H54 (cell line): Measurements from ENCODE around the gene FAM151A.
A peak's percentile ranks its signal among the peaks of the same experiment; 100 is the strongest.

Source experiments
- DNase-seq: peaks from one replicate; pipeline ENCODE4 v3.0.0; 2011; ENCODE audit warnings: low spot score, mixed read lengths; ENCODE audit not compliant: insufficient read length
- FAIRE-seq: peaks from 3 replicates; lab custom pipeline; 2011; peaks lifted over from hg19 to GRCh38; lab: Jason Lieb, UNC
- POLR2A ChIP-seq: IDR thresholded peaks from 2 replicates; pipeline ENCODE4 v1.6.1; 2011; ENCODE audit warnings: low read depth, mild to moderate bottlenecking, low read length

The FAM151A gene

GRCh38 chr1:54584575-54584974, 38.8 kb downstream of the FAM151A start:
- DNase-seq (no peak), FAIRE-seq (no peak)
- TF ChIP-seq POLR2A: no peak

GRCh38 chr1:54583871-54584270, 39.5 kb downstream of the FAM151A start:
- DNase-seq (no peak), FAIRE-seq (no peak)
- TF ChIP-seq POLR2A: no peak

- TF ChIP-seq POLR2A: no peak
- no peak for DNase-seq
- FAIRE-seq: no peak
These were observed 40.0 kb downstream of the FAM151A start for GRCh38 chr1:54583307-54583686.

- no peak for FAIRE-seq
- DNase-seq: no peak
- no peak for TF ChIP-seq POLR2A
These were observed 40.6 kb downstream of the FAM151A start for GRCh38 chr1:54582566-54583306.

- DNase-seq (peak; percentile 98), FAIRE-seq (peak; percentile 85)
- no peak for TF ChIP-seq POLR2A
These were observed 41.7 kb downstream of the FAM151A start for GRCh38 chr1:54581621-54582035.

GRCh38 chr1:54580856-54581550, 42.3 kb downstream of the FAM151A start:
- DNase-seq (no peak), FAIRE-seq (no peak)
- TF ChIP-seq POLR2A: no peak

GRCh38 chr1:54579337-54579781, 44.0 kb downstream of the FAM151A start:
- FAIRE-seq: no peak

GRCh38 chr1:54577612-54578011, 45.7 kb downstream of the FAM151A start:
- FAIRE-seq (no peak), DNase-seq (no peak)
- TF ChIP-seq POLR2A: no peak

More at GRCh38 chr1:54579337-54579781, 44.0 kb downstream of the FAM151A start:
- DNase-seq: no peak
- no peak for TF ChIP-seq POLR2A

- FAIRE-seq: no peak
- no peak for DNase-seq
- no peak for TF ChIP-seq POLR2A
These were observed 47.6 kb downstream of the FAM151A start for GRCh38 chr1:54575605-54576290.

- FAIRE-seq (no peak), DNase-seq (no peak)
- TF ChIP-seq POLR2A: no peak
These were observed 48.2 kb downstream of the FAM151A start for GRCh38 chr1:54575161-54575560.

- FAIRE-seq: no peak
- no peak for DNase-seq
These were observed 49.1 kb downstream of the FAM151A start for GRCh38 chr1:54574158-54574778.

GRCh38 chr1:54572542-54572850, 50.8 kb downstream of the FAM151A start:
- FAIRE-seq (no peak), DNase-seq (no peak)
- TF ChIP-seq POLR2A: no peak

More at GRCh38 chr1:54574158-54574778, 49.1 kb downstream of the FAM151A start:
- TF ChIP-seq POLR2A: no peak

- DNase-seq: no peak
- TF ChIP-seq POLR2A: no peak
- no peak for FAIRE-seq
These were observed 51.4 kb downstream of the FAM151A start for GRCh38 chr1:54571803-54572541.
